Activated T-helper 2 cell treated with anti-CD3 and anti-CD28 coated beads, Interferon-gamma antibody, Interleukin-2, Interleukin-4, amounts not matched to agents 10 μg/mL and 5 μg/mL and 100 μg/mL, durations not matched to agents 14 hours and 24 hours and 36 hours (primary cell): ENCODE data around the gene ASIP. TPM values are rescaled to one million over a fixed set of nuclear protein-coding genes. Genes with fewer than 3 reads are reported as not detected.
"Not testable (repeated sequence)": the region's sequence is repeated elsewhere in the genome, so short reads cannot be mapped to it uniquely, and the experiment has no call there.

Source experiments
- DNase-seq: peaks from one replicate; pipeline ENCODE4 v3.0.0; 2021; ENCODE audit warnings: low spot score
- H3K27ac Mint-ChIP-seq: one replicate; pipeline ENCODE4 v1.8.0; 2021; ENCODE audit warnings: mixed read lengths
- H3K27me3 Mint-ChIP-seq: one replicate; pipeline ENCODE4 v1.8.0; 2021; ENCODE audit warnings: low read depth, mixed read lengths
- H3K36me3 Mint-ChIP-seq: one replicate; pipeline ENCODE4 v1.8.0; 2021; ENCODE audit warnings: low read depth, mixed read lengths
- H3K4me1 Mint-ChIP-seq: one replicate; pipeline ENCODE4 v1.8.0; 2021; ENCODE audit warnings: low read depth, mixed read lengths
- H3K4me3 Mint-ChIP-seq: one replicate; pipeline ENCODE4 v1.8.0; 2021; ENCODE audit warnings: low read depth, mild to moderate bottlenecking, moderate library complexity, mixed read lengths
- H3K9me3 Mint-ChIP-seq: one replicate; pipeline ENCODE4 v1.8.0; 2021; ENCODE audit warnings: mixed read lengths
- intact Hi-C: fragments of 100-400 bp; cut with micrococcal nuclease; formaldehyde crosslinking; loops from one replicate; pipeline ENCODE4 v1.15.1; 2023
- total RNA-seq: library from RNA; stranded (reverse); gene quantifications from 2 replicates; pipeline ENCODE4 v1.2.3, GENCODE V29; 2022

ASIP gene
- not detected in 2 replicates for total RNA-seq

- Mint-ChIP-seq H3K27ac (no peak within 1 kb of the TSS), H3K27me3 (peaks cover 12% of the 10 kb centered on the region), H3K4me3 (no peak within 1 kb of the TSS), H3K9me3 (peaks cover 25% of the 10 kb centered on the region), H3K4me1 (peaks cover 10% of the 10 kb centered on the region), H3K36me3 (peaks cover 3% of the 10 kb centered on the region)
- intact Hi-C loops: no loop called here
- no peak for DNase-seq
These were observed at the start of gene ASIP for GRCh38 chr20:34240693-34241615. TSS of gene ASIP (plus strand) at chr20:34241423. CDS start at chr20:34260375, 18,952 bp downstream.

GRCh38 chr20:34193051-34193450 is 48.2 kb upstream of the ASIP start:
- no peak for DNase-seq
- intact Hi-C loops: loop anchor here (5.0 kb wide), 1 partner anchor 59 kb away; no protein-coding TSS in a partner anchor
- no peaks in the 10 kb centered on the region for H3K36me3 Mint-ChIP-seq
- H3K27me3 Mint-ChIP-seq: peaks cover 13% of the 10 kb centered on the region
- no peaks in the 10 kb centered on the region for H3K9me3 Mint-ChIP-seq
- no peak overlapping the region for H3K27ac Mint-ChIP-seq
- H3K4me3 Mint-ChIP-seq: no peak overlapping the region
- peaks cover 9% of the 10 kb centered on the region for H3K4me1 Mint-ChIP-seq

- Mint-ChIP-seq H3K4me1 (peaks cover 9% of the 10 kb centered on the region), H3K9me3 (no peaks in the 10 kb centered on the region), H3K36me3 (no peaks in the 10 kb centered on the region), H3K27ac (no peak overlapping the region), H3K4me3 (no peak overlapping the region), H3K27me3 (peaks cover 28% of the 10 kb centered on the region)
- no peak for DNase-seq
- intact Hi-C loops: no loop called here
These were observed 42.0 kb upstream of the ASIP start for GRCh38 chr20:34199183-34199582.

GRCh38 chr20:34200023-34200422 is 41.2 kb upstream of the ASIP start:
- Mint-ChIP-seq H3K4me1 (peaks cover 2% of the 10 kb centered on the region), H3K4me3 (no peak overlapping the region), H3K27ac (no peak overlapping the region), H3K36me3 (no peaks in the 10 kb centered on the region), H3K27me3 (peaks cover 28% of the 10 kb centered on the region), H3K9me3 (no peaks in the 10 kb centered on the region)
- no peak for DNase-seq
- intact Hi-C loops: no loop called here

- H3K36me3 Mint-ChIP-seq: no peaks in the 10 kb centered on the region
- intact Hi-C loops: no loop called here
These were observed 39.7 kb upstream of the ASIP start for GRCh38 chr20:34201531-34201930.

GRCh38 chr20:34205172-34205880 is 35.9 kb upstream of the ASIP start:
- H3K27me3 Mint-ChIP-seq: peaks cover 11% of the 10 kb centered on the region
- not testable (repeated sequence) for DNase-seq, H3K27ac Mint-ChIP-seq

More at GRCh38 chr20:34201531-34201930, 39.7 kb upstream of the ASIP start:
- peaks cover 1% of the 10 kb centered on the region for H3K4me1 Mint-ChIP-seq
- H3K27me3 Mint-ChIP-seq: peaks cover 24% of the 10 kb centered on the region
- DNase-seq: no peak
- no peaks in the 10 kb centered on the region for H3K9me3 Mint-ChIP-seq
- no peak overlapping the region for H3K27ac Mint-ChIP-seq
- no peak overlapping the region for H3K4me3 Mint-ChIP-seq

GRCh38 chr20:34209111-34209510 is 32.1 kb upstream of the ASIP start:
- Mint-ChIP-seq H3K27ac (no peak overlapping the region), H3K9me3 (peaks cover 17% of the 10 kb centered on the region), H3K4me1 (peaks cover 1% of the 10 kb centered on the region), H3K4me3 (no peak overlapping the region), H3K27me3 (peaks cover 1% of the 10 kb centered on the region), H3K36me3 (peaks cover 3% of the 10 kb centered on the region)
- no peak for DNase-seq
- intact Hi-C loops: no loop called here

More at GRCh38 chr20:34205172-34205880, 35.9 kb upstream of the ASIP start:
- H3K4me1 Mint-ChIP-seq, intact Hi-C loops, H3K36me3 Mint-ChIP-seq, H3K9me3 Mint-ChIP-seq: not testable (repeated sequence)
- H3K4me3 Mint-ChIP-seq: peak overlapping the region; percentile 51

- no peak for DNase-seq
- intact Hi-C loops: no loop called here
- H3K9me3 Mint-ChIP-seq: peaks cover 17% of the 10 kb centered on the region
- H3K27ac Mint-ChIP-seq: no peak overlapping the region
- H3K4me3 Mint-ChIP-seq: no peak overlapping the region
- no peaks in the 10 kb centered on the region for H3K4me1 Mint-ChIP-seq
- peaks cover 3% of the 10 kb centered on the region for H3K36me3 Mint-ChIP-seq
- H3K27me3 Mint-ChIP-seq: peaks cover 1% of the 10 kb centered on the region
These were observed 31.0 kb upstream of the ASIP start for GRCh38 chr20:34210271-34210670.

- peaks cover 1% of the 10 kb centered on the region for H3K27me3 Mint-ChIP-seq
- H3K9me3 Mint-ChIP-seq: peaks cover 17% of the 10 kb centered on the region
- no peak overlapping the region for H3K4me3 Mint-ChIP-seq
These were observed 29.6 kb upstream of the ASIP start for GRCh38 chr20:34211591-34211990.

GRCh38 chr20:34213213-34213612 is 28.0 kb upstream of the ASIP start:
- intact Hi-C loops: no loop called here
- no peak overlapping the region for H3K4me3 Mint-ChIP-seq
- H3K4me1 Mint-ChIP-seq: peaks cover 10% of the 10 kb centered on the region
- no peak for DNase-seq
- H3K36me3 Mint-ChIP-seq: peaks cover 3% of the 10 kb centered on the region
- H3K27ac Mint-ChIP-seq: no peak overlapping the region
- peaks cover 13% of the 10 kb centered on the region for H3K9me3 Mint-ChIP-seq
- peaks cover 4% of the 10 kb centered on the region for H3K27me3 Mint-ChIP-seq

More at GRCh38 chr20:34211591-34211990, 29.6 kb upstream of the ASIP start:
- intact Hi-C loops: no loop called here
- Mint-ChIP-seq H3K36me3 (peaks cover 3% of the 10 kb centered on the region), H3K27ac (no peak overlapping the region), H3K4me1 (peaks cover 4% of the 10 kb centered on the region)
- DNase-seq: no peak

- Mint-ChIP-seq H3K36me3 (peaks cover 3% of the 10 kb centered on the region), H3K27me3 (peaks cover 9% of the 10 kb centered on the region), H3K4me3 (peak overlapping the region; percentile 69), H3K4me1 (peaks cover 13% of the 10 kb centered on the region), H3K9me3 (peaks cover 13% of the 10 kb centered on the region), H3K27ac (no peak overlapping the region)
- DNase-seq: peak; percentile 30
- intact Hi-C loops: no loop called here
These were observed 25.4 kb upstream of the ASIP start for GRCh38 chr20:34215711-34216381.

GRCh38 chr20:34216382-34216742 is 24.9 kb upstream of the ASIP start:
- Mint-ChIP-seq H3K4me1 (peaks cover 15% of the 10 kb centered on the region), H3K9me3 (peaks cover 10% of the 10 kb centered on the region), H3K27ac (no peak overlapping the region), H3K4me3 (peak overlapping the region; percentile 69), H3K27me3 (peaks cover 9% of the 10 kb centered on the region), H3K36me3 (peaks cover 3% of the 10 kb centered on the region)
- intact Hi-C loops: no loop called here
- no peak for DNase-seq
